Breast epithelium (tissue), 4 donors: ENCODE measurements around the gene TAF11. TPM values are rescaled to one million over a fixed set of nuclear protein-coding genes. Genes with fewer than 3 reads are reported as not detected.
"Not testable (repeated sequence)": the region's sequence is repeated elsewhere in the genome, so short reads cannot be mapped to it uniquely, and the experiment has no call there.

ENCODE experiments used
- DNase-seq, 2 donors: peaks; one replicate each; pipeline ENCODE4 v3.0.0-alpha.2; 2019; ENCODE audit warnings: low spot score in 2 of 2
- H3K27ac ChIP-seq, 2 donors: fragments of 200-600 bp; sonication (generic) in 1 of 2; one replicate each; pipeline ENCODE4 v1.5.1; 2016 to 2019; ENCODE audit warnings: mild to moderate bottlenecking in 1 of 2
- H3K27me3 ChIP-seq, 2 donors: fragments of 200-600 bp; sonication (generic) in 1 of 2; one replicate each; pipeline versions ENCODE4 v1.5.1 to v1.6.0; 2017 to 2019; ENCODE audit warnings: control low read depth in 1 of 2, mild to moderate bottlenecking in 1 of 2
- H3K36me3 ChIP-seq: fragments of 200-600 bp; one replicate; pipeline ENCODE4 v1.5.1; 2019
- H3K4me1 ChIP-seq, 2 donors: fragments of 200-600 bp; sonication (generic); one replicate each; pipeline ENCODE4 v1.5.1; 2016 to 2019; ENCODE audit warnings: control low read depth in 1 of 2
- H3K4me3 ChIP-seq, 3 donors: fragments of 200-600 bp; sonication (generic); 1 replicate in 2 of 3; 2 replicates in 1 of 3; pipeline ENCODE4 v1.5.1; 2016 to 2019; ENCODE audit warnings: mild to moderate bottlenecking in 3 of 3, moderate library complexity in 2 of 3
- H3K9me3 ChIP-seq, 2 donors: fragments of 200-600 bp; sonication (generic) in 1 of 2; one replicate each; pipeline ENCODE4 v1.5.1; 2016 to 2019; ENCODE audit warnings: control low read depth in 1 of 2
- POLR2A ChIP-seq: fragments of 450-650 bp; IDR thresholded peaks from one replicate; pipeline ENCODE4 v1.6.1; 2016; ENCODE audit warnings: antibody characterized with exemption, mild to moderate bottlenecking, moderate library complexity
- POLR2AphosphoS5 ChIP-seq, 3 donors: sonication (generic); formaldehyde crosslinking; IDR thresholded peaks; one replicate each; pipeline ENCODE4 v1.6.1; 2017; ENCODE audit warnings: antibody characterized with exemption in 3 of 3
- intact Hi-C: fragments of 100-400 bp; cut with DNase I; formaldehyde crosslinking; loops from one replicate; pipeline ENCODE4 v1.15.1; 2023; ENCODE audit warnings: low total_unique reads
- total RNA-seq, 3 donors: library from RNA; depleted of rRNA; stranded (reverse); fragments of >200 nt; gene quantifications; one replicate each; pipeline ENCODE4 v1.1.0, GENCODE V29; 2016
- TF ChIP-seq, protein P1 (sequence below), 3 donors: fragments of 450-650 bp; IDR thresholded peaks; one replicate each; pipeline ENCODE4 v1.5.1; 2016 to 2017; ENCODE audit warnings: antibody characterized with exemption in 3 of 3, mild to moderate bottlenecking in 3 of 3, moderate library complexity in 3 of 3

The TAF11 gene
- total RNA-seq, 3 donors from 2014 or later, result 17.4 to 24.2 (median 19.3) TPM

DNA sequence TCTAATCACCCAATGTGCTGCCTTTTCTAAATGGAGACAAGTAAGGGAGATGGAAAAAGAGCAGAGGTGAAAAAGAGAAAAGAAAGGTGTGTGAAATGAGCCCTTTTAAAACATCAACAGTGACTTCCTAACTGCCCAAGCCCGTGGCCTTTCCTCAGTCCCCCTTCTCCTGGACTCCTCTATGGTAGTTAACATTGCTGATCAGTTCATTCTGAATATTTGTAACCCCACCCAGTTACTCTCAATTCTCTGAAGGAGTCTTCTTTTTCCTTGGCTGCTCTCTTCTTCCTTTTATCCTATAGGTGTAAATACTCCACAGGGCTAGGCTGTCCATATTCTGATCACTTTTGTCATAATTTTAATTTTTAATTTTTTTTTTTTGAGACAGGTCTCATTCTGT lies 27.1 kb downstream of the TAF11 start:
- H3K4me3 ChIP-seq, result no peak overlapping the region
- no peak for DNase-seq
- H3K27ac ChIP-seq, result no peak overlapping the region
- TF ChIP-seq, protein P1, sequence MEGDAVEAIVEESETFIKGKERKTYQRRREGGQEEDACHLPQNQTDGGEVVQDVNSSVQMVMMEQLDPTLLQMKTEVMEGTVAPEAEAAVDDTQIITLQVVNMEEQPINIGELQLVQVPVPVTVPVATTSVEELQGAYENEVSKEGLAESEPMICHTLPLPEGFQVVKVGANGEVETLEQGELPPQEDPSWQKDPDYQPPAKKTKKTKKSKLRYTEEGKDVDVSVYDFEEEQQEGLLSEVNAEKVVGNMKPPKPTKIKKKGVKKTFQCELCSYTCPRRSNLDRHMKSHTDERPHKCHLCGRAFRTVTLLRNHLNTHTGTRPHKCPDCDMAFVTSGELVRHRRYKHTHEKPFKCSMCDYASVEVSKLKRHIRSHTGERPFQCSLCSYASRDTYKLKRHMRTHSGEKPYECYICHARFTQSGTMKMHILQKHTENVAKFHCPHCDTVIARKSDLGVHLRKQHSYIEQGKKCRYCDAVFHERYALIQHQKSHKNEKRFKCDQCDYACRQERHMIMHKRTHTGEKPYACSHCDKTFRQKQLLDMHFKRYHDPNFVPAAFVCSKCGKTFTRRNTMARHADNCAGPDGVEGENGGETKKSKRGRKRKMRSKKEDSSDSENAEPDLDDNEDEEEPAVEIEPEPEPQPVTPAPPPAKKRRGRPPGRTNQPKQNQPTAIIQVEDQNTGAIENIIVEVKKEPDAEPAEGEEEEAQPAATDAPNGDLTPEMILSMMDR (IDR thresholded peaks at IDR 0.05), result no peak
- TF ChIP-seq POLR2AphosphoS5 (IDR thresholded peaks at IDR 0.05), result no peak
- TF ChIP-seq POLR2A, result no peak
- H3K9me3 ChIP-seq, result no peaks in the 10 kb centered on the region
- H3K36me3 ChIP-seq, result no peaks in the 10 kb centered on the region
- no peaks in the 10 kb centered on the region for H3K4me1 ChIP-seq
- H3K27me3 ChIP-seq, result no peaks in the 10 kb centered on the region
- intact Hi-C loops, result no loop called here

DNA sequence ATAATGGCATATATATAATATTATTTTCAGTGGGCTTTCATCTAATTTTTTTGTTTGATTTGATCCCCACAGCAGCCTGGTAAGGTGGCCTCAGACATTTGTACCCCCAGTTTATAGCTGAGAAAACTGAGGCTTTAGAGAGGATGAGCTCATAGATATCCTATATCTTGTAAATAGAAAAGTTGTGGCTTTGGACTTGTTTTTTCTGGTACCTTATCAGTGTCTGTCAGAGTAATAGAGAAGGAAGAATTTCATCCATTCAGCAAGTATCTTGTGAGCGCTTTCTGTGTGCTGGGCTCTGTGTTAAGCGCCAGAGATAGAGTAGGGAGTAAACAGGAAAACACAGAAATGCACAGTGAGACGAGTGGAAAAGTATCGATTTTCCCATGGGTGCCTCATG lies 27.9 kb downstream of the TAF11 start:
- TF ChIP-seq, protein P1 (IDR thresholded peaks at IDR 0.05), result no peak
- TF ChIP-seq POLR2AphosphoS5 (IDR thresholded peaks at IDR 0.05) (no peak), POLR2A (no peak)
- no peak overlapping the region for H3K27ac ChIP-seq
- H3K36me3 ChIP-seq, result no peaks in the 10 kb centered on the region
- no peaks in the 10 kb centered on the region for H3K9me3 ChIP-seq
- no peaks in the 10 kb centered on the region for H3K27me3 ChIP-seq
- no peak for DNase-seq
- H3K4me3 ChIP-seq, result no peak overlapping the region
- no peaks in the 10 kb centered on the region for H3K4me1 ChIP-seq
- intact Hi-C loops, result no loop called here

DNA sequence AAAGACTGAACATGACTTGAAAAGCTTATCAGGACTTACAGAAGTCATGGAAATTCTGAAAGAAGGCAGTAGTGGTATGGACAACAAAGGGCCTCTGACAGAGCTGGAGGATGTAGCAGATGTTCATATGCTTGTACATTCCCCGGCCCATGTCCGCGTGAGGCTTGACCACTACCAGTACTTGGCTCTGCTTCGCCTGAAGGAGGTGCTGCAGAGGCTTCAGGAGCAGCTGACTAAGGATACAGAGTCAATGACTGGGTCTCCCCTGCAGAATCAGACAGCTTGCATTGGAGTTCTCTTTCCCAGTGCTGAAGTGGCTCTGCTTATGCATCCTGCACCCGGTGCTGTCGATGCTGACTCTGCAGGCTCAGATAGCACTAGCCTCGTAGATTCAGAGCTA lies 29.2 kb downstream of the TAF11 start:
- Histone ChIP-seq H3K4me3 (no peak overlapping the region), H3K4me1 (no peaks in the 10 kb centered on the region), H3K27ac (no peak overlapping the region), H3K36me3 (no peaks in the 10 kb centered on the region), H3K27me3 (no peaks in the 10 kb centered on the region), H3K9me3 (no peaks in the 10 kb centered on the region)
- TF ChIP-seq POLR2A, result no peak
- intact Hi-C loops, result no loop called here
- no peak for DNase-seq

DNA sequence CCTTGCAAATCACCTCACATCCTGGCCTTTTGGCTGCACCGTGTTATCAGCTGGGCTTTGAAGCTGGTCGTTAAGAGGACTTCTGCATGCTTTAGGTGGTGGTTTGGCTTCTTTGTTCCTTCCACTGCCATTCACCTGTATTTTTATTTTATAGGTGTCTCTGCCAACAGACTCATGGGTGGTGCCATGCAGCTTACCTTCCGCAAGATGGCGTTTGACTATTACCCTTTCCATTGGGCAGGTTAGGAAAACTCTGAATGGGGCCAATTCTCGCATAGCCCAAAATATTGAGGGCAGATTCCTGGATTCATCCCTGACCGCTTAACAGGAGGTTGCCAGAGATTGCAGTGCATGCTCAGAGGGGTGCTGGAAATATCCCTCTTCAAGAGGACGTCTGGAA lies 32.4 kb downstream of the TAF11 start:
- Histone ChIP-seq H3K4me3 (no peak overlapping the region), H3K4me1 (no peaks in the 10 kb centered on the region), H3K27me3 (no peaks in the 10 kb centered on the region), H3K27ac (no peak overlapping the region), H3K36me3 (no peaks in the 10 kb centered on the region), H3K9me3 (no peaks in the 10 kb centered on the region)
- no peak for DNase-seq
- TF ChIP-seq POLR2A (no peak), POLR2AphosphoS5 (IDR thresholded peaks at IDR 0.05) (no peak)
- TF ChIP-seq, protein P1 (IDR thresholded peaks at IDR 0.05), result no peak
- intact Hi-C loops, result no loop called here

DNA sequence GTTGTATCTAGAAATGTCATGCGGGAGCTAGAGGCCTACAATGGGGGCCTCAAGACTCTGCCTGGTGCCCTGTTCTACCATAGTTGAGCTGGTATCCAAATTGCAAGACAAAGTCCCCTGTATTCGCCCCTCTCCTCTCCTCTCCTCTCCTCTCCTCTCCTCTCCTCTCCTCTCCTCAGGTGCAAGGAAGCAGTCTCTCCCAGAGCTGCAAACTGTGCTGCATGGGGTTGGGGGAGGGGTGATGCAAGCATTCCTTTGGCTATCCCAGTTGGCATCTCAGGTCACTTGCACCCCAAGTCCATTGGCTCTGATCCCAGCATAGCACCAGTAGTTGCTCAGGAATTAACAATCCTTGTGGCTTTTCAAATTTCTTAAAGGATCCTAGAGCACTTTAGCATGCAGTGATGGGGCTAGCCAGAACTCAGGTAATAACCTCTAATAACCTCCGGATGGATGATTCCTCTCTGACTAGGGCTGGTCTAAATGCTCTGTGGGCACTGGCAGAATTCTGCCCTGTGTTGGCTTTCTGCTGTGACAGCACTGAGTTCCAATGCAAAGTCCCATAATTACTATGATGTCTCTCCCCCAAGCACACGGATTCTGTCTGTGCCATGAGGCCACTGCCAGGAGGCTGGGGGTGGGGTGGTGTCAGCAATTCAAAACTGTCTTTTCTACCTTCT lies 35.3 kb downstream of the TAF11 start:
- no peak for DNase-seq
- Histone ChIP-seq H3K27me3 (no peaks in the 10 kb centered on the region), H3K27ac (no peak overlapping the region), H3K4me3 (no peak overlapping the region), H3K9me3 (no peaks in the 10 kb centered on the region), H3K4me1 (no peaks in the 10 kb centered on the region), H3K36me3 (no peaks in the 10 kb centered on the region)
- intact Hi-C loops, result no loop called here
- TF ChIP-seq POLR2A (no peak), POLR2AphosphoS5 (IDR thresholded peaks at IDR 0.05) (no peak)
- TF ChIP-seq, protein P1 (IDR thresholded peaks at IDR 0.05), result no peak

DNA sequence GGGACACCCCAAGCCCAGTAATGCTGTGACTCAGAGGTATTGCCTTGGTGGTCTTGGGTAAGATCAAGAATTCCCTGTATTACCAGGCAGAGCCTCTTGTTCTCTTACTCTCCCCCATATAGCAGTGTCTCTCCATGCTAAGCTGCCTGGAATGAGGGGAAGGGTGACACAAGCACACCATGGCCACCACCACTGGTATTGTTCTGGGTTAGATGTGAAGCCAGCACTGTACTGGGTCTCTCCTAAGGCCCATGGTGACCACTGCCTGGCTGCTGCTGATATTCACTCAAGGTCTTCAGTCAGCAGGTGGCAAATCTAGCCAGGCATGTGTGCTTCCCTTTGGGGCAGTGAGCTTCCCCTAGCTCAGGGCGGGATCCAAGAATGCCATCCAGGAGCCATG lies 36.5 kb downstream of the TAF11 start:
- H3K4me1 ChIP-seq, result no peaks in the 10 kb centered on the region
- H3K4me3 ChIP-seq, result no peak overlapping the region
- no peak for DNase-seq
- H3K27me3 ChIP-seq, result no peaks in the 10 kb centered on the region
- no peak for TF ChIP-seq POLR2A
- TF ChIP-seq, protein P1 (IDR thresholded peaks at IDR 0.05), result no peak
- TF ChIP-seq POLR2AphosphoS5 (IDR thresholded peaks at IDR 0.05), result no peak
- H3K27ac ChIP-seq, result no peak overlapping the region
- H3K9me3 ChIP-seq, result no peaks in the 10 kb centered on the region
- intact Hi-C loops, result no loop called here
- no peaks in the 10 kb centered on the region for H3K36me3 ChIP-seq

DNA sequence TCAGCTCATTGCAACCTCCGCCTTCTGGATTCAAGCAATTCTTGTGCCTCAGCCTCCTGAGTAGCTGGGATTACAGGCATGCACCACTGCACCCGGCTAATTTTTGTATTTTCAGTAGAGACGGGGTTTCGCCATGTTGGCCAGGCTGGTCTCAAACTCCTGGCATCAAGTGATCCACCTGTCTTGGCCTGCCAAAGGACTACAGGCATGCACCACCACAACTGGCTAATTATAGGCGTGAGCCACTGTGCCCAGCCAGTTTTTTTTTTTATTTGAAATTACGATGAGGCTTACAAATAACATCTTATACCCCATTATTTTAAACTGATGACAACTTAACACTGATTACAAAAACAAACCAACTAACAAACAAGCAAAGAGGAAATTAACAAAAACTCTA lies 38.8 kb downstream of the TAF11 start:
- H3K36me3 ChIP-seq, H3K27ac ChIP-seq, intact Hi-C loops: not testable (repeated sequence)

More for the DNA sequence above, 38.8 kb downstream of the TAF11 start:
- H3K4me1 ChIP-seq, H3K27me3 ChIP-seq, DNase-seq, H3K4me3 ChIP-seq, H3K9me3 ChIP-seq: not testable (repeated sequence)
